Muscle of arm (tissue), 12 donors: ENCODE results near the gene MIPEP. TPM values are rescaled to one million over a fixed set of nuclear protein-coding genes. Genes with fewer than 3 reads are reported as not detected.

Experiments used
- DNase-seq: peaks from one replicate; pipeline ENCODE4 v3.0.0-alpha.2; 2013
- polyA plus RNA-seq, 12 donors: library from polyadenylated mRNA; unstranded; fragments of 120-200 nt; gene quantifications; one replicate each; pipeline ENCODE4 v1.2.1, GENCODE V29; 2013; ENCODE audit not compliant: insufficient read length in 12 of 12

MIPEP gene
- polyA plus RNA-seq, 12 donors: 6.6 to 15.1 (median 8.8) TPM; not detected in 1

DNA sequence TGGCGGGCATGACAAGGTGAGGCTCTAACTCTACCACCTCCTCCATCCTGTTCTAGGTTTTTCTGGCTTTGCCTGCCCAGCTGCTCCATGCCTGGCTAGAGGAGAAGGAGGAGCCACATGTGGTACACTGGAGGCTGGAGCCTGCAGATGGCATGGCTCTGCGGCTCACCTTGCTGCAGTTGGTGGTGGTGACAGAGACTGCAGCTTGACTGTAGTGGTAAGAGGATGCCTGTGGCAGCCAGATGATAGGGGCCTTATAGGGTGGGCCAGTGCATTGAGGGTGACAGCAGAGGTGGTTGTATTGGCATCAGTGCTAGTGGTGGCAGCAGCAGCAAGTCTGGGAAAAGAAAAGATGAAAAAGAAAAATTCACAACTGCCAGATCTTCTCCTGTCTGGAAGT is 172.8 kb downstream of the MIPEP start:
- no peak for DNase-seq

GRCh38 chr13:23715762-23716235 is 173.4 kb downstream of the MIPEP start:
- no peak for DNase-seq

DNA sequence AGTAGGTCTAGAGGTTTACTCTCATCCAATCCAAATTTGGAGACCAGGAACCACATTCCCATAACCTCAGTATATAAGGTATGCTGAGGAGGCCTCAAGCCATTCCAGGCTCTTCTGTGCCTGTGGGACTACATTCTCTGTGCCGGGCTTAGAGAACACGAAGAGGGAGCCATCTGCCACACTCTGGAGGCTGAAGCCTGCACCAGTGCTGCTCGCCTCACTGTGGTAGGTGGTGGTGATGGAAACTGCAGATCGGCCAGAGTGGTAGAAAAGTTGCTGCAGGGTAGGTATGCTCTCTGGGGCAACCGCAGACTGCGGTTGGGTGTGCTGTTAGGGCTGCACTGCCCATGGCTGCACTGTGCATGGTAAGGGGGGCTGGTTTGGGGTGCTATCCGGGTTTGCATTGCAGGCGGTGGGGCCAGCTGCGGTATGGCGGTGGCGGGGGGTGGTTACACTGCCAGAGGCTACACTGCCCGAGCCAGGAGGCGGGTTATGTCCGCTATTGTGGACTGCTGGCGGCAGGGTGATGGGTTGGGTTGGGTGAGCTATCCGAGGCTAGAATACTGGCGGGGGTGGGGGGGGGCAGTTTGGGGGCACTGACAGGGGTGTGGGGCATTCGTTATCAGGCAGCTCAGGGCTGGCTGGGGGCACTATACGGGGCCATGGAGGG is 174.0 kb downstream of the MIPEP start:
- DNase-seq: no peak

- no peak for DNase-seq
Measured at GRCh38 chr13:23714672-23715071, 174.5 kb downstream of the MIPEP start.

DNA sequence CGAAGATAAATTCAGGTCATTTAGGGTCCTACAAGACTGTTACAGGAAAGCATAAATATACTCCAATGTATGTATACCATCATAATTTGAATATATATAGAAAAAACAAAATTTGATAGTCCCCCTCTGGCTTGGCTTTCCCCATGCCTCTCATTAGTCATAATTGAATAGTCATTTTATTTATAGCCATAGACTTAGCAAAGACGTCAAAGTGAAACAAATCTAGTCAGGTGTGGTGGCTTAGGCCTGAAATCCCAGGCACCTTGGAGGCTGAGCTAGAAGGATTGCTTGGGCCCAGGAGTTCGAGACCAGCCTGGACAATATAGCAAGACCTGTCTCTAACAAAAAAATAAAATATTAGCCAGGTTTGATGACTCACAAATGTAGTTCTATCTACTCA is 177.8 kb downstream of the MIPEP start:
- no peak for DNase-seq

DNA sequence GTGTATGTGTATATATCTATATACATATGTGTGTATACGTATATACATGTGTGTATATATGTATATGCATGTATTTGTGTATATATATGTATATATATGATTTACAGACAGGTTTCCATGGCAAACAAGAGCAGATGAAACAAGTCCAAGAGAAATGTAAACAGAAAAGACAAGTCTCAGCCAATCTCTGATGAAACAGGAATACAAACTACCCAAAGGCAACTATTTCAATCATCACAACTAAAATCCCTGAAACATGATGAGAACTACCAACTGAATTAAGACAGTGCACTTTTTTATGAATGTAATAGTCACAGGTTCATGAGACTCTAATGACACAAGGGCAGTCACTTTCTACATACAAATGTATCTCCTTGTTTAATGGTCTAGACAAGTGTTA is 178.8 kb downstream of the MIPEP start:
- DNase-seq: no peak

DNA sequence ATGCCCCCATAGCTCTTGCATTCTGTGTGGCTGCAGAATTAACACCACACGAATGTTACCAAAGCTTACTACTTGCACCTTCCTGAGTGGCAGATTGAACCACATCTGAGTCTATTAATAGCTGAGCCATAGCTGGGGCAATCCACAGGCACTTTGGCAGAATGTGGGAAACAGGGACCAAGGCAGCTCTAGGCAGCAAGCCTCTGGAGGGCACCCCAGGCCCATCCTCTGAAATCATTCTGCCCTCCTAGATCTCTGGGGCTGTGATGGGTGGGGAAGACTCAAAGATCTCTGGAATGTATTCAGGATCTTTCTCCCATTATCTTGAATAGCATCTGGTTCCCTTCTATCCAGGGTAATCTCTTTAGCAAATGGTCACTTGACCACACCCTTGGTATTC is 179.7 kb downstream of the MIPEP start:
- no peak for DNase-seq

DNA sequence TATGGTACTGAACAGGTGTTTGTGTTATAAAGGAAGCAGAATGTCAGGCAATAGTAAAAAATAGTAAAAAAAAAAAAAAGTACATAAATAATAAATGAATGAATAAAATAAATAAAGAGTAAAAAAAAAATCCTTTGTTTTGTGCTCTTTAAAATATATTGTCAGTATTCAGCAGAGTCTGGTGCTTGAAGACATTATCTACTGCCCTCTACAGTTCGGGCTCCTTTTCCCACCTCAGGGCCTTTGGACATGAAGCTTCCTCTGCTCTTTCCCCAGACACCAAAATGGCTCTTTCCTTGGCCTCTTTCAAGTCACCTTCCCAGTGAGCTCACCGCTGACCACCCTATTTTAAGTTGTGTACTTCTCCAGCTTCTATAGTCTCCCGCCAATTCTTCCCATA is 181.5 kb downstream of the MIPEP start:
- no peak for DNase-seq

GRCh38 chr13:23705583-23705982 is 183.6 kb downstream of the MIPEP start:
- no peak for DNase-seq

GRCh38 chr13:23703246-23703860 is 185.8 kb downstream of the MIPEP start:
- no peak for DNase-seq

DNA sequence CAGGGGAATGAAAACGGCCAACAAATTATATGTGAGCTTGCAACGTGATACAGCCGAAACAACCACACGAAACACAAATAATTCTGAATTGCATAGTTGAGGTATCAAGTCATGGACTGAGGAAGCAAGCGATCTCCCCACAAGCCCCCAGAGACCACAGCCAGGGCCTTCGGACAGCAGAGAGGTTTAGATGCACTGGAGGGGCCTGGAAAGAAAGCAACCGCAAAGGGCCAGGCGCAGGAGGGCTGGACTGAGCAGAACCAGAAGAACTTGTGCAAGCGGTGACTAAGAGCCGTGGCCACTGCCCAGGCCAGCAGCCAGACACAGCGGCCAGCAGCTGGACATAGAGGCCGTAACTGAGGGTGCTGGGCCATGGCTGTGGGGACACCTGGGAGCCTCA is 187.6 kb downstream of the MIPEP start:
- peak; percentile 77 for DNase-seq

DNA sequence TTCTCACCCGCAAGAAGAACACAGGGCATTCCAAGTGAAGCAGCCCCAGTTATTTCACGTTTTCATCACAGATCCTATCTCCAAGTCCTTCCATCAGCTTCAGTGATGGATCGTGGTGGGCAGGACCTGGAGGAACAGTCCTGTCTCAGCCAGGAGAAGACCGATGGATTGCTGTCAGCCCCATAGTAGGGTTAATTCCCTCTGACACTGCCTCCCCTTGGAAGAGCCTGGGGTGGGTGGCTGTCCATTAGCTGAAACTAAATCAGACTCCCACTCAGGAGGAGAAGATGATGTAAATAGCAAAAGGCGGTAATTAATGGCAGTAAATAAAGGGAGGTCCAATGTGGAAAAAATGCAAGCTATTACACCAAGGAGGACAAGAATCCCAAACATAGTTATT is 188.0 kb downstream of the MIPEP start:
- no peak for DNase-seq

DNA sequence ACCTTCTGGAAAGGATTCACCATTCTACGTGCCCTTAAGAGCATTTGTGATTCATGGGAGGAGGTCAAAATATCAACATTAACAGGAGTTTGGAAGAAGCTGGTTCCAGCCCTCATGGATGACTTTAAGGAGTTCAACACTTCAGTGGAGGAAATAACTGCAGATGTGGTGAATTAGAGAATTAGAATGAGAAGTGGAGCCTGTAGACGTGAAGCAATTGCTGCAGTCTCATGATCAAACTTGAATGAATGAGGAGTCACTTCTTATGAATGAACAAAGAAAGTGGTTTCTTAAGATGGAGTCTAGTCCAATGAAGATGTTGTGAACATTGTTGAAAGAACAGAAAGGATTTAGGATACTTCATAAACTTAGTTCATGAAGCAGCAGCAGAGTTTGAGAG is 189.9 kb downstream of the MIPEP start:
- no peak for DNase-seq

GRCh38 chr13:23697772-23698313 is 191.4 kb downstream of the MIPEP start:
- DNase-seq: no peak

DNA sequence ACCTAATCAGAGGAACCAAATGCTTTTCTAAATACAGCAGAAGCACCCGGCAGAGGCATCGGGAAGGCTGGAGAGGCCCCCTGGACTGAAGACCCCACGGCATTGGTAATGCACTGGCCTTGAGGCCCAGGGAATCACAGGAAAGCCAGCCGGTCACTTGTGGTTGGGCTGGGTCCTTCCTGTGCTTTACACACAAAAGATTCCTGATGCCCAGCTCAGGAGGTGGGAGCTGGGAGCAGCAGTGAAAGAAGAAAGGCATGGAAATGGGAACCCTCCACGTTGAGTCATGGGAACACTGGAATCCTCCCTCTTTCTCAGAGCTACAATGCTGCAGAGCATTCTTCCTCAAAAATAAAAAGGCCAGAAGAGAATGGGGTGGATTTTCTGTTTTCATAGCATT is 192.6 kb downstream of the MIPEP start:
- no peak for DNase-seq

DNA sequence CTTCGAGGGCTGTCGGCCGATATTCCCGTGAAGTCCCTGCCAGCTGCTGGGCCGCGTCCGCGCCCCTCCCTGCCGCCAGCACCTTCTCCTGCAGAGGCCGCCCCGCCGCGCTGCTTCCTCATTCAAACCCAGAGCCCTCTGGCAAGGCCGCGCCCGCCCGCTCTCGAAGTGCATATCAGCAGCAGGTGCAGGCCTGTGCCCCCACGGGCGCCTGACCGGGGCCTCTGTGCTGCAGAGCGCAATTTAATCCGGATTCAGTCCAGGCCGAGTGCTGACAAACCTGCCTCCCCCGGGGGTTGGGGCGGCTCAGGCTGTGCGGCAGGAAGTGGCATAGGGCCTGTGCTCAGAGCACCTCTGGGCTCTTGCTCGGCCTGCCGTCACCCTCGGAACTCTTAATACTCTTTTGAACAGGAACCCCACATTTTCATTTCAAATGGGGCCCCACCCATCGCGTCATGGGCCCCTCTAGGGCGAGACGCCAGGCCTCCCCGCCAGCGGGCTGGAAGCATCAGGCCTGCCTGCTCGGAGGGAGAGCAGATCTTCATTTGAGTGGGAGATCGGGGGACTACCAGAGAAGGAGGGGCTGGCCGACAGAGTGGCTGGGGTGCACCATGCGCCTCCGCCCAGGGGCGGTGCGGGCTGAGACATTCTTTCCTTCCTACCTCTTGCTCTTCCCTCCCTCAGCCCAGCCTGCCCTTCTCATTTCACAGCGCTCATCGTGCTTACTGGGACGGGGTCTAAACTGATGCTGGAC is 193.3 kb downstream of the MIPEP start:
- no peak for DNase-seq

DNA sequence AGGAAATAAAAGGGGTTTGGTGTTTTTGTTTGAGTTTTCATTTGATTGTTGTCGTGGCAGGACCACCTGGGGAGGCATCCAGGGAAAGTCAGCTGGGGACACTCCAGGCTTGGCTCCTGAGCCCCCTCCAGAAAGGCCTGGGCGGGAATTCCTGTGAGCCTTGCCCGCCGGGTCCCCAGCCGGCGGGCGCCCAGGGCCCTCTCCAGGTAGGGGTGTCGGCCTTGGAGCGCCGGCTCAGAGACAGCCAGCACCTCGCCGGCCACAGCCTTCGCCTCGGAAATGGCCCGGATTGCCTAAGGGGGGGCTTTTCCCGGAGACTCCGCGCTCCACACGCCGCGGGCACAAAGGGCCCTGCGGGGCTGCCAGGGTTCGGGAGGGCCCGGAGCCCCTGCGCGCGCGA is 194.0 kb downstream of the MIPEP start:
- DNase-seq: no peak

DNA sequence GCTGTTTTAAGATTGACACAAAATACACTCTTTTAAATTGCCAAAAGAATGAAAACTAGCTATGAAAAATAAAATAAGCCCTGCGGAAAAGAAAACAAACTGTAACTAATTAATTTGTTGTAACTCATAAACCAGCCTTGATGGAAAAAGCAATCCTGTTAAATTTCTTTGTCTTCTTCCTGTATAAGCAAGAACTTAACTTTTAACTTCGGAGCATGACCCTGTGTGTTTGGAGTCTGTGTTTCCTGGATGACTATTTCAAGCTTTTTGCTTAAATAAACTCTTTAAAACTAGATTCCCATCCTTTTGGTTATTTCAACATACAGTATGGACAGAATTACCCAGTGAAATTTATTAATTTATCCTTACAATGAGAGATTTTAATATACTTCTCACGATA is 196.4 kb downstream of the MIPEP start:
- no peak for DNase-seq

- DNase-seq: no peak
Measured at GRCh38 chr13:23690668-23691067, 198.5 kb downstream of the MIPEP start.

GRCh38 chr13:23688336-23688735 is 200.9 kb downstream of the MIPEP start:
- no peak for DNase-seq

DNA sequence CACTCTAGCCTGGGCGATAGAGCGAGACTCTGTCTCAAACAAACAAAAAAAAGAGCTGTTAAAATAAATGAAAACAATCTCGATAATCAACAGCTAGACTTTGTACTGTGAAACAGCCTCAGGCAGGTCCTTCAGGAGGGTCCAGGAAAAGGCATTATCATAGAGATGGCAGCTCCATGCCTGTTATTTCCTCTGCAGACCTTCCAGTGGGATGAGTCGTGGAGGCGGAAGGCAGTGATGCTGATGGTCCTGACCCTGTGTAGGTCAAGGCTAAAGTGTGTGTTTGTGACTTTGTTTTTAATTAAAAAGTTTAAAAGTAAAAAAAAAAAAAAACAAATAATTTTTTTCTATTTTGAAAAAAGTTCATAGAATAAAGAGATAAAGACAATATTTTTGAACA is 201.6 kb downstream of the MIPEP start:
- DNase-seq: no peak

GRCh38 chr13:23686948-23687347 is 202.3 kb downstream of the MIPEP start:
- no peak for DNase-seq

- no peak for DNase-seq
Measured at GRCh38 chr13:23685416-23685815, 203.8 kb downstream of the MIPEP start.
